Purkinje cell (primary cell): ENCODE data around the gene FOXO6. TPM values are rescaled to one million over a fixed set of nuclear protein-coding genes. Genes with fewer than 3 reads are reported as not detected.

Experiments
- polyA plus RNA-seq: library from polyadenylated mRNA; unstranded; fragments of >200 nt; fragmentation: Nextera tagmentation; gene quantifications from 2 replicates; pipeline ENCODE4 v1.2.1, GENCODE V29; 2014

Gene FOXO6
- polyA plus RNA-seq, result 0.13 TPM in 1 of 2 replicates, not detected in the other

DNA sequence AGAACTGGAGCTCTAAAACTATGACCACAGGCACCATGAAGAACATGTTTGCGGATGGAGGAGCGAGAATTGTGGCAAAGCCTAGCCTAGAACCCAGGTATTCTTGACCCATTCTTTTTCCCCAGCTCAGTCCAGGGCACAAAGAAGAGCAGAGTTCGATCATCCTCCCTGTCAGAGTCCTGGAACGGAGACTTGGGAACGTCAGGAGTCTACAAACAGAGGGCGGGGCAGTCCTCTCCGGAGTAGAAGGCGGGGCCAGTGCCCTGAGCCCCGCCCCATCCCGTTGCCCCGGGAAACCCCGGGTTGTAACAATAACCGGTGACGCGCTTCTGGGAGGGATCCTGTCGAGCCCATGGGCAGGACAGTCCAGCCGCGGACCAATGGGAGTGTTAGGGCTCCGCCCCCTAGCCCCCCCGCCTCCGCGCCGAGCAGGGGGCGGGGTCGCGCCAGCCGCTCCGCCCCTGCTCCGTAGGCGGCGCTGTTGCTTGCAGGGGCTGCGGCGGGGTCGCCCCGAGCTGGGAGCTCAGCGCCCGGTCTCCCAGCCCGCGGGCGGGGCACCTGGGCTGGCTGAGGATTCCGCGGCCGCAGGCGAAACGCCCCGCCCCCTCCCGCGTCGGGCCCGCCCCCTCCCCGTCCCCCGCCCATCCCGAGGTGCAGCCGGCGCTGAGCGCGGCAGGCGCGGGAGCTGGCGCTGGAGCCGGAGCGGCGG is at the start of gene FOXO6:
Gene FOXO6 (plus strand): TSS at position 649 of the 709 bp plus-strand sequence.

Other genes starting within 250 kb of the FOXO6 start
- gene SCMH1, start 119.1 kb upstream of the FOXO6 start, polyA plus RNA-seq, result 6.6 and 7.5 TPM in 2 replicates
- gene EDN2, start 123.2 kb downstream of the FOXO6 start, polyA plus RNA-seq, result not detected in 2 replicates